ENCODE data around the gene PTPRN. TPM values are rescaled to one million over a fixed set of nuclear protein-coding genes. Genes with fewer than 3 reads are reported as not detected.

The PTPRN gene
- 1 to 10 TPM in 1 of 4 donors, under 1 TPM in 1, not detected in 2; 0.12 to 1.0 TPM for total RNA-seq

DNA sequence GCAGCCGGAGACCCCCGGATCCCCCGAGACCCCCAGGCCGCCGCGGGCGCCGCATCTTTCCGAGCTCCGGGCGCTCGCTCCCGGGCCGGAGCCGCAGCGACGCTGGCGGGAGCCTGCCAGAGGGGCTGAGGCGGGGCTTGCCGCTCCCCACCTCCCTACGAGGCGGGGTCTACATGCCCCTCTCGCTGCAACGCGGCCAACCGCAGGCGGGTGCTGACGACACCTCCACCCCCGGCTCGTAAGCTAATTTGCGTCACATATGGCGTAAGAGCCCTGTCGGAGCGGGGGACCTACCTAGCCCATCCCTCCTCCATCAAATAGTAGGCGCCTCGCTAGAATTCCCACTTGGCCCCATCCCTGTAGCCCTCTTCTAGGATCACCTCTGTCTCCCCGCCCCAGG, at the start of gene PTPRN:
TSS of gene PTPRN (minus strand) at position 124 of the 400 bp plus-strand sequence. CDS start at position 55, 69 bp downstream.
- DNase-seq (ENCODE audit: low spot score) = no peak
- ATAC-seq (ENCODE audit: low FRiP score) = no peak
- TF ChIP-seq CTCF (IDR thresholded peaks at IDR 0.05) = no peak

- DNase-seq (ENCODE audit: low spot score) (no peak), ATAC-seq (ENCODE audit: low FRiP score) (no peak)
- no peak for TF ChIP-seq CTCF (IDR thresholded peaks at IDR 0.05)
Measured at GRCh38 chr2:219358170-219359075, 49.2 kb upstream of the PTPRN start.

- DNase-seq (ENCODE audit: low spot score) = no peak
- ATAC-seq (ENCODE audit: low FRiP score) = no peak
- no peak for TF ChIP-seq CTCF (IDR thresholded peaks at IDR 0.05)
Measured at GRCh38 chr2:219356834-219357233, 47.6 kb upstream of the PTPRN start.

DNA sequence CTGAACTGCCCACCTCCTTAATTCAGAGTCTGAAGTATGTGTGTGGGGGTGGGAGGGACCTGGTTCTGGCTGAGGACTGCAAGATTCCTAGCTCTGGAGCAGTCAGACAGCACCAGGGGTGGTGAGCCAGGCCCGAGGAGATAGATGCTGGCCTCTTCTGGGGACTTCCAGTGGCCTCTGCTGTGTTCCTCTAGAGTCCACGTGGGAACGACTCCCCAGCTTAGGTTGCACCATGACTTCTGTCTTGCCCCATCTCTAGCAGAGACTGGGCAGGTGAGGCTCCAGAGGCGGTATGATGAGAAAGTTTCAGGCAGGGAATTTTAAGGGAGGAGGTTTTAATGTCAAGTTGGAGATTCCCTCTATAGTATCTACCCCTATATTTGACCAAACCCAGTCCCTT, 45.4 kb upstream of the PTPRN start:
- no peak for TF ChIP-seq CTCF (IDR thresholded peaks at IDR 0.05)
- DNase-seq (ENCODE audit: low spot score) (no peak), ATAC-seq (ENCODE audit: low FRiP score) (no peak)

- no peak for TF ChIP-seq CTCF (IDR thresholded peaks at IDR 0.05)
- no peak for ATAC-seq (ENCODE audit: low FRiP score)
- DNase-seq (ENCODE audit: low spot score) = no peak
Measured at GRCh38 chr2:219353129-219353528, 43.9 kb upstream of the PTPRN start.

DNA sequence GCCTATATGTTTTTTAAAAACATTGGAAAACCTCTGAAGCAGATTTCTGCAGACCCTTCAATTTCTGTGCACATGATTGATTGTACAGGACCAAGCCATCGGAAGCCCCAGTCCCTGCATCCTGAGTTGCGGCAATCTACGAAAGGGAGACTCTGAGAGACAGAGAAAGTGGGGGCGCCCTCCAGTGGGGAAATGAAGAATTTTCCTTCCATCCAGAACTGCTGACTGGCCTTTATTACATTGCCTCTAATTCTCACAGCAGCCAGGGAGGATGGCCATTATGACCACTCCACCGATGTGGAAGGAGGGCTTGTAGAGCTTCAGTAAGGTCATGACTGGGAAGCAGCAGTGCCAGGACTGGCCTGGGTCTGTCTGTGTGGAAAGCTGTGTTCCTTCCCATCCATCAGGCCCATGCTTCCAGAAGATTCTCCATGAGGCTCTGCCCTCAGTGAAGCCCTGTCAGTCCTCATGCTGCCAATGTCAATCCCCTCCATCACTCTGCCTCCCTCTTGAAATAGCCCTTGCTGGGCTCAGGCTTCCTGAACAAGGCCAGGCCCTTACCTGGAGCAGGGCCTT, 43.3 kb upstream of the PTPRN start:
- TF ChIP-seq CTCF (IDR thresholded peaks at IDR 0.05) = no peak
- ATAC-seq (ENCODE audit: low FRiP score) (no peak), DNase-seq (ENCODE audit: low spot score) (no peak)

Data from omental fat pad (tissue), 4 donors.